ENCODE data around the gene NR4A2. TPM values are rescaled to one million over a fixed set of nuclear protein-coding genes. Genes with fewer than 3 reads are reported as not detected.

Gene NR4A2
- total RNA-seq, 1 experiment from 2014 or later = 2.6 TPM

DNA sequence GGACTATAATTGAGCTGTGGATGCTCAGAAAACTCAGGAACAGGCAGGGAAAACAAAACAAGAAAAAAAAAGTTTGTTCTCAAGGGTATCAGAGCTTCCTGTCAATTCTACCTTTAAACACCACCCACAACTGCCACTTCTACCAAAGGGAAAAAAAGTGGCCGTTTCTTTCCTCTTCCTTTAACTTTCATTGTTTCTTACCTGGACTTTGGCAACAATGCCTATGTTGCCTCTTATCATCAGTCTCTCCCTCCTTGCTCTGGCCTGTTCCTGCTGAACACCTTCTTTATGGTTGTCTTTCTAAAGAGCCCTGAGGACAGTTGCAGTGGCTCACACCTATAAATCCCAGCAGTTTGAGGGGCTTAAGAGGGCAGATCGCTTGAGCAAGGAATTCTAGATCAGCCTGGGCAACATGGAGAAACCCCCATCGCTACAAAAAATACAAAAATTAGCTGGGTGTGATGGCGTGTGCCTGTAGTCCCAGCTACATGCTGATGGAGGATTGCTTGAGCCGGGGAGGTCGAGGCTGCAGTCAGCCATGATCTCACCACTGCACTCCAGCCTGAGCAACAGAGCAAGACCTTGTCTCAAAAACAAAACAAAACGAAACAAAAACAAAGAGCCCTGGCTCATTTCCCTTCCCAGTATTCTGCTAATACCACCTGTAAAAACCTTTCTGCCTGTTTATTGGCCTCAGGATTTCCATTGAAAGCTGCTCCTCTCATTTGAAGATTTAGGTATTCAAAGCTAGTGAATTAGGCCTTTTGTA is 18.0 kb upstream of the NR4A2 start:
- no TSS peak for BruUV-seq (replicated peaks)
- Mint-ChIP-seq H3K4me1 (ENCODE audit: insufficient read depth, unreplicated experiment) (peaks cover 6% of the 10 kb centered on the region), H3K36me3 (ENCODE audit: insufficient read depth, unreplicated experiment) (no peaks in the 10 kb centered on the region), H3K27me3 (ENCODE audit: insufficient read depth, unreplicated experiment) (no peaks in the 10 kb centered on the region), H3K4me3 (ENCODE audit: unreplicated experiment) (no peak overlapping the region), H3K9me3 (ENCODE audit: unreplicated experiment) (no peaks in the 10 kb centered on the region), H3K27ac (ENCODE audit: low read depth, unreplicated experiment) (no peak overlapping the region)
- ChIA-PET POLR2A (no interaction called here), CTCF (interaction anchor here (0.6 kb wide), 1 partner anchor 974 kb away, joined by 3 read pairs; no protein-coding TSS in a partner anchor)
- no peak for DNase-seq (ENCODE audit: unreplicated experiment)
- TF ChIP-seq, protein P1, sequence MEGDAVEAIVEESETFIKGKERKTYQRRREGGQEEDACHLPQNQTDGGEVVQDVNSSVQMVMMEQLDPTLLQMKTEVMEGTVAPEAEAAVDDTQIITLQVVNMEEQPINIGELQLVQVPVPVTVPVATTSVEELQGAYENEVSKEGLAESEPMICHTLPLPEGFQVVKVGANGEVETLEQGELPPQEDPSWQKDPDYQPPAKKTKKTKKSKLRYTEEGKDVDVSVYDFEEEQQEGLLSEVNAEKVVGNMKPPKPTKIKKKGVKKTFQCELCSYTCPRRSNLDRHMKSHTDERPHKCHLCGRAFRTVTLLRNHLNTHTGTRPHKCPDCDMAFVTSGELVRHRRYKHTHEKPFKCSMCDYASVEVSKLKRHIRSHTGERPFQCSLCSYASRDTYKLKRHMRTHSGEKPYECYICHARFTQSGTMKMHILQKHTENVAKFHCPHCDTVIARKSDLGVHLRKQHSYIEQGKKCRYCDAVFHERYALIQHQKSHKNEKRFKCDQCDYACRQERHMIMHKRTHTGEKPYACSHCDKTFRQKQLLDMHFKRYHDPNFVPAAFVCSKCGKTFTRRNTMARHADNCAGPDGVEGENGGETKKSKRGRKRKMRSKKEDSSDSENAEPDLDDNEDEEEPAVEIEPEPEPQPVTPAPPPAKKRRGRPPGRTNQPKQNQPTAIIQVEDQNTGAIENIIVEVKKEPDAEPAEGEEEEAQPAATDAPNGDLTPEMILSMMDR (IDR thresholded peaks at IDR 0.05; ENCODE audit: unreplicated experiment) = no peak
- intact Hi-C loops (cut with micrococcal nuclease) = no loop called here

DNA sequence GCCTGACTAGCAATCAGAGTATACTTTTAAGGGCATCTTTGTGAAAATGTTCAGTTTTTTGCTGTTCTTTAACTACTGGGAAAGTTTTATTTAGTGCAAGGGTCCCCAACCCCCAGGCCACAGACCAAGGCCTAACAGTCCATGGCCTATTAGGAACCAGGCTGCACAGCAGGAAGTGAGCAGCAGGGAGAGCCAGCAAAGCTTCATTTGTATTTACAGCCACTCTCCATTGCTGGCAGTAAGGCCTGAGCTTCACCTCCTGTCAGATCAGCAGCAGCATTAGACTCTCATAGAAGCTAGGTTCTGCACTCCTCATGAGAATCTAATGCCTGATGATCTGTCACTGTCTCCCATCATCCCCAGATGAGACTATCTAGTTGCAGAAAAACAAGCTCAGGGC is 17.1 kb upstream of the NR4A2 start:
- peaks cover 6% of the 10 kb centered on the region for H3K4me1 Mint-ChIP-seq (ENCODE audit: insufficient read depth, unreplicated experiment)
- H3K9me3 Mint-ChIP-seq (ENCODE audit: unreplicated experiment) = no peaks in the 10 kb centered on the region
- DNase-seq (ENCODE audit: unreplicated experiment) = no peak
- intact Hi-C loops (cut with micrococcal nuclease) = no loop called here
- no peaks in the 10 kb centered on the region for H3K27me3 Mint-ChIP-seq (ENCODE audit: insufficient read depth, unreplicated experiment)
- TF ChIP-seq, protein P1 (IDR thresholded peaks at IDR 0.05; ENCODE audit: unreplicated experiment) = no peak
- no peak overlapping the region for H3K27ac Mint-ChIP-seq (ENCODE audit: low read depth, unreplicated experiment)
- no peak overlapping the region for H3K4me3 Mint-ChIP-seq (ENCODE audit: unreplicated experiment)
- no TSS peak for BruUV-seq (replicated peaks)
- POLR2A ChIA-PET = no interaction called here
- no peaks in the 10 kb centered on the region for H3K36me3 Mint-ChIP-seq (ENCODE audit: insufficient read depth, unreplicated experiment)
- CTCF ChIA-PET = no interaction called here

DNA sequence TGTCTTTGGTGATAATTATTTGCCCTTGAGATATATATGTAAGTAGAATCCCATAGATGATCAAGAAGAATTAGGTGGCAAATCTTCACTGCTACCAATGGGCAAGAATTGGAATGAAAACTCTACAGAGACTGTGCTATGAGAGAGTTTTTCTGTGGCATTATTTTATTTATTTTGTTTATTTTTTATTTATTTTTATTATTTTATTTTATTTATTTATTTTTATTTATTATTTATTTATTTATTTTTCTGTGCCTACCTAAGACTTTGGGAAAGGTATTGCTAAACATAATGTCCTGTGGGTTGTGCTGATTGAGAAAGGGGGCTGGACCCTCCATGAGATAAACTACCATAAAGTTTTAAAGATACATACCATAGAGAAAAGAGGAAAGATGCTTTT is 16.6 kb upstream of the NR4A2 start:
- H3K4me3 Mint-ChIP-seq (ENCODE audit: unreplicated experiment) = no peak overlapping the region
- TF ChIP-seq, protein P1 (IDR thresholded peaks at IDR 0.05; ENCODE audit: unreplicated experiment) = no peak
- H3K27ac Mint-ChIP-seq (ENCODE audit: low read depth, unreplicated experiment) = no peak overlapping the region
- H3K9me3 Mint-ChIP-seq (ENCODE audit: unreplicated experiment) = no peaks in the 10 kb centered on the region
- no peaks in the 10 kb centered on the region for H3K36me3 Mint-ChIP-seq (ENCODE audit: insufficient read depth, unreplicated experiment)
- no TSS peak for BruUV-seq (replicated peaks)
- H3K27me3 Mint-ChIP-seq (ENCODE audit: insufficient read depth, unreplicated experiment) = no peaks in the 10 kb centered on the region
- H3K4me1 Mint-ChIP-seq (ENCODE audit: insufficient read depth, unreplicated experiment) = peaks cover 6% of the 10 kb centered on the region
- POLR2A ChIA-PET = no interaction called here
- no peak for DNase-seq (ENCODE audit: unreplicated experiment)
- CTCF ChIA-PET = no interaction called here
- intact Hi-C loops (cut with micrococcal nuclease) = no loop called here

DNA sequence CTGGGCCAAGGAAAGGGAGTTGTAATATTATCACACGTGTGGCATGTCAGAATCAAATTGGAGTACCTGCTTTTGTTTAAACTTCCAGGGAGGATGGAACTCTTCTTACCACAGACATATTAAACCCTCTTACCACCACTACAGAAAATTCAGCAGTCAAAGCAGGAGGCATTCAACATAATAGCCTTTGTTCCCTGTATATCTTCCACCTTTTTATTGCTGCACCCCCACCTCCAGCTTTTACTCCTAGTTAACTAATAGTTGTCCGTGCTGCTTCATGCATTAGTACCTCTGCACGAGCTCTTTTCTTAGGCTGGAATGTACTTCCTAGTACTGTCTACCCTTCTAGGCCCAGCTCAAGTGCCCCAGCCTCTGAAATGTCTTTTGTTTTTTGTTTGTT is 14.9 kb upstream of the NR4A2 start:
- intact Hi-C loops (cut with micrococcal nuclease) = no loop called here
- H3K27me3 Mint-ChIP-seq (ENCODE audit: insufficient read depth, unreplicated experiment) = no peaks in the 10 kb centered on the region
- no peak overlapping the region for H3K4me3 Mint-ChIP-seq (ENCODE audit: unreplicated experiment)
- BruUV-seq (replicated peaks) = no TSS peak
- H3K36me3 Mint-ChIP-seq (ENCODE audit: insufficient read depth, unreplicated experiment) = no peaks in the 10 kb centered on the region
- CTCF ChIA-PET = interaction anchor here (0.6 to 3.0 kb wide), 5 partner anchors 13 to 985 kb away, joined by 3 to 15 read pairs (median 4); no protein-coding TSS in a partner anchor
- POLR2A ChIA-PET = interaction anchor here (0.6 to 0.9 kb wide), 2 partner anchors 53 to 544 kb away, joined by 3 to 4 read pairs; no protein-coding TSS in a partner anchor
- H3K4me1 Mint-ChIP-seq (ENCODE audit: insufficient read depth, unreplicated experiment) = peaks cover 13% of the 10 kb centered on the region
- DNase-seq (ENCODE audit: unreplicated experiment) = no peak
- H3K27ac Mint-ChIP-seq (ENCODE audit: low read depth, unreplicated experiment) = no peak overlapping the region
- TF ChIP-seq, protein P1 (IDR thresholded peaks at IDR 0.05; ENCODE audit: unreplicated experiment) = no peak
- no peaks in the 10 kb centered on the region for H3K9me3 Mint-ChIP-seq (ENCODE audit: unreplicated experiment)

All from MCF 10A (cell line).